ENCODE measurements around the gene TSPAN9. TPM values are rescaled to one million over a fixed set of nuclear protein-coding genes. Genes with fewer than 3 reads are reported as not detected.

Gene TSPAN9
- total and polyA plus RNA-seq, 10 of the 15 experiments (the other 5 are each of a cell fraction or from before 2014, with no cell fraction given): 0.03 to 1.0 (median 0.12) TPM; not detected in 5

- ChIA-PET CTCF (no interaction called here), SMC1A (ENCODE audit: uncharacterized antibody, unreplicated experiment) (no interaction called here), RAD21 (ENCODE audit: unreplicated experiment) (no interaction called here), POLR2A (no interaction called here)
- WGBS (ENCODE audit: insufficient coverage, insufficient replicate concordance, low lambda C conversion rate, missing lambda C conversion rate): 38% methylated on average over 14 of the region's 14 CpGs
- H3K79me2 ChIP-seq (ENCODE audit: control insufficient read depth, insufficient read depth, low read length): no peaks in the 10 kb centered on the region
- in situ Hi-C loops (cut with MboI) (no loop called here), intact Hi-C loops (cut with micrococcal nuclease; ENCODE audit: unreplicated experiment) (no loop called here)
- no TSS peak for BruUV-seq (replicated peaks)
- H3K4me1 ChIP-seq (ENCODE audit: control insufficient read depth, insufficient read depth, low read length): no peaks in the 10 kb centered on the region
- H4K20me1 ChIP-seq (ENCODE audit: control insufficient read depth, insufficient read depth): no peaks in the 10 kb centered on the region
- ATAC-seq (no peak), FAIRE-seq (no peak), DNase-seq (ENCODE audit: low read depth, low spot score) (no peak)
- H3K36me3 ChIP-seq (ENCODE audit: control insufficient read depth in 2 of 2, insufficient read depth in 2 of 2, low read length in 1 of 2): no peaks in the 10 kb centered on the region
- TF ChIP-seq PAX5 (IDR thresholded peaks at IDR 0.05; ENCODE audit: borderline replicate concordance, low read depth, low read length): no peak
- no peak for TF ChIP-seq BCL11A (IDR thresholded peaks at IDR 0.05; ENCODE audit: low read depth, low read length)
- no peak for TF ChIP-seq MEF2A (IDR thresholded peaks at IDR 0.05; ENCODE audit: insufficient read depth, low read depth, low read length)
- no peak for TF ChIP-seq ZNF384 (IDR thresholded peaks at IDR 0.05; ENCODE audit: borderline replicate concordance, low read depth, low read length)
- no peak for TF ChIP-seq CEBPB (IDR thresholded peaks at IDR 0.05; ENCODE audit: borderline replicate concordance in 1 of 2, low read depth in 2 of 2, low read length in 2 of 2)
- no peak for TF ChIP-seq IKZF1 (conservative IDR thresholded peaks at IDR 0.05)
- no peak for TF ChIP-seq MXI1 (IDR thresholded peaks at IDR 0.05; ENCODE audit: low read depth, low read length)
- H3K27ac ChIP-seq (ENCODE audit: control insufficient read depth, insufficient read depth): no peak overlapping the region
- H3K27me3 ChIP-seq (replicated peaks in 1 of 2; ENCODE audit: control insufficient read depth in 2 of 2, insufficient read depth in 2 of 2, low read length in 1 of 2): peaks cover 0 to 3% of the 10 kb centered on the region in 2 experiments; a peak in 1 of 4 replicates
- H2AFZ ChIP-seq (ENCODE audit: control insufficient read depth, low read depth, low read length): no peak overlapping the region
- H3K9me3 ChIP-seq (replicated peaks; ENCODE audit: control insufficient read depth, insufficient read depth, low read length): peaks cover 1% of the 10 kb centered on the region; the same call in 1 of the 3 replicates
- H3K4me2 ChIP-seq (ENCODE audit: control insufficient read depth, insufficient read depth): no peak overlapping the region
- H3K9ac ChIP-seq (ENCODE audit: control insufficient read depth, insufficient read depth, low read length): no peak overlapping the region
- no peak overlapping the region for H3K4me3 ChIP-seq
Observed at GRCh38 chr12:3230758-3231375, 153.7 kb downstream of the TSPAN9 start.

GRCh38 chr12:3231399-3231876, 154.3 kb downstream of the TSPAN9 start:
- in situ Hi-C loops (cut with MboI) (no loop called here), intact Hi-C loops (cut with micrococcal nuclease; ENCODE audit: unreplicated experiment) (no loop called here)
- BruUV-seq (replicated peaks): no TSS peak
- ATAC-seq: no peak
- H3K4me3 ChIP-seq: no peak overlapping the region
- H4K20me1 ChIP-seq (ENCODE audit: control insufficient read depth, insufficient read depth): no peaks in the 10 kb centered on the region
- ChIA-PET POLR2A (no interaction called here), RAD21 (ENCODE audit: unreplicated experiment) (no interaction called here), CTCF (no interaction called here), SMC1A (ENCODE audit: uncharacterized antibody, unreplicated experiment) (no interaction called here)
- DNase-seq (ENCODE audit: low read depth, low spot score): no peak
- H3K27ac ChIP-seq (ENCODE audit: control insufficient read depth, insufficient read depth): no peak overlapping the region
- H3K79me2 ChIP-seq (ENCODE audit: control insufficient read depth, insufficient read depth, low read length): no peaks in the 10 kb centered on the region
- WGBS (ENCODE audit: insufficient coverage, insufficient replicate concordance, low lambda C conversion rate, missing lambda C conversion rate): 65% methylated on average over 19 of the region's 19 CpGs
- no peaks in the 10 kb centered on the region for H3K4me1 ChIP-seq (ENCODE audit: control insufficient read depth, insufficient read depth, low read length)
- H2AFZ ChIP-seq (ENCODE audit: control insufficient read depth, low read depth, low read length): no peak overlapping the region
- H3K9me3 ChIP-seq (replicated peaks; ENCODE audit: control insufficient read depth, insufficient read depth, low read length): peaks cover 1% of the 10 kb centered on the region; the same call in 1 of the 3 replicates
- H3K9ac ChIP-seq (ENCODE audit: control insufficient read depth, insufficient read depth, low read length): no peak overlapping the region
- H3K36me3 ChIP-seq (ENCODE audit: control insufficient read depth in 2 of 2, insufficient read depth in 2 of 2, low read length in 1 of 2): no peaks in the 10 kb centered on the region
- H3K27me3 ChIP-seq (replicated peaks in 1 of 2; ENCODE audit: control insufficient read depth in 2 of 2, insufficient read depth in 2 of 2, low read length in 1 of 2): peaks cover 0 to 3% of the 10 kb centered on the region in 2 experiments; a peak in 1 of 4 replicates
- FAIRE-seq: no peak
- H3K4me2 ChIP-seq (ENCODE audit: control insufficient read depth, insufficient read depth): no peak overlapping the region
- TF ChIP-seq JUNB (IDR thresholded peaks at IDR 0.05) (no peak), DPF2 (IDR thresholded peaks at IDR 0.05) (no peak), ZBED1 (IDR thresholded peaks at IDR 0.05; ENCODE audit: borderline replicate concordance) (no peak), PAX8 (IDR thresholded peaks at IDR 0.05) (no peak), BCL3 (IDR thresholded peaks at IDR 0.05; ENCODE audit: borderline replicate concordance, insufficient read depth, low read depth, low read length, poor library complexity, severe bottlenecking) (no peak), STAT1 (conservative IDR thresholded peaks at IDR 0.05) (no peak)
